ENCODE data around the gene COL28A1.

DNA sequence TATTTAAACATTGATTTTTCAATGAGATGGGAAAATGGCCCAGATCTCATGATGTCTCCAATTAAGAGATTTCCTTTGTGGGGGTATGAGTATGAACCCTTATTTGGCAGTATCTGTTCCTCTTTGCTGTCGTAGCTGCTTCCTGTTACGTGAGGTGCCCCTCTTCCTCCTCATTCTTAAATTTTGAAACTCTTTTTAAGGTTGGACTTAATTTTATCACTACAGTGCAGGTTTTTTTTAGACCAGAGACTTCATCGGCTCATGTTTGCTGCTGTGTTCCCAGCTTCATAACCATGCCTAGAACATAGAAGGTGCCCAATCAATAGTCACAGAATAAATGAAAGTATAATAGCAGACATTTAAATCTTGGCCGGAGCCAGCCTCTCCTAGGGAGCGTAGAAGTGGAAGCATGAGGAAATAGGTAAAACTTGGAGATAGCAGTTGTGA lies 33.4 kb upstream of the COL28A1 start:
- TF ChIP-seq, protein P1, sequence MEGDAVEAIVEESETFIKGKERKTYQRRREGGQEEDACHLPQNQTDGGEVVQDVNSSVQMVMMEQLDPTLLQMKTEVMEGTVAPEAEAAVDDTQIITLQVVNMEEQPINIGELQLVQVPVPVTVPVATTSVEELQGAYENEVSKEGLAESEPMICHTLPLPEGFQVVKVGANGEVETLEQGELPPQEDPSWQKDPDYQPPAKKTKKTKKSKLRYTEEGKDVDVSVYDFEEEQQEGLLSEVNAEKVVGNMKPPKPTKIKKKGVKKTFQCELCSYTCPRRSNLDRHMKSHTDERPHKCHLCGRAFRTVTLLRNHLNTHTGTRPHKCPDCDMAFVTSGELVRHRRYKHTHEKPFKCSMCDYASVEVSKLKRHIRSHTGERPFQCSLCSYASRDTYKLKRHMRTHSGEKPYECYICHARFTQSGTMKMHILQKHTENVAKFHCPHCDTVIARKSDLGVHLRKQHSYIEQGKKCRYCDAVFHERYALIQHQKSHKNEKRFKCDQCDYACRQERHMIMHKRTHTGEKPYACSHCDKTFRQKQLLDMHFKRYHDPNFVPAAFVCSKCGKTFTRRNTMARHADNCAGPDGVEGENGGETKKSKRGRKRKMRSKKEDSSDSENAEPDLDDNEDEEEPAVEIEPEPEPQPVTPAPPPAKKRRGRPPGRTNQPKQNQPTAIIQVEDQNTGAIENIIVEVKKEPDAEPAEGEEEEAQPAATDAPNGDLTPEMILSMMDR (IDR thresholded peaks at IDR 0.05; ENCODE audit: insufficient read depth, low read length, poor library complexity, severe bottlenecking), result no peak
- TF ChIP-seq EZH2phosphoT487 (conservative IDR thresholded peaks at IDR 0.05; ENCODE audit: low read length), result no peak

Data from SU-DHL-6 (cell line).